Measurements from ENCODE around the gene MKRN2OS. TPM values are rescaled to one million over a fixed set of nuclear protein-coding genes. Genes with fewer than 3 reads are reported as not detected.

MKRN2OS gene
- total RNA-seq, 4 donors from 2014 or later = 1.3 TPM; not detected in 3

DNA sequence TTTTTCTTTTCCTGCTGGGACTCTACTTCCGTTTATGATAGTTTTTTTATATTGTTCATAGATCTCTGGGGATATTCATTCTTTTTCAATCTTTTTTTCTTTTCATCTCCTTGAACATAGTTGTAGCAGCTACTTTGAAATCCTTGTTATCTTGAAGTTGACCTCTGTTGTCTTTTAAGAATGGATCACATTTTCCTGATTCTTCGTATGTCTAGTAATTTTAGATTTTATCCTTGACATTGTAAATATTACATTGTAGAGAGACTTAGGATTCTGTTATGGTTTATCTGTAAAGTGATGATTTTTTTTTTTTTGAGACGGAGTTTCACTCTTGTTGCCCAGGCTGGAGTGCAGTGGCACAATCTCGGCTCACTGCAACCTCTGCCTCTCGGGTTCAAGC lies 32.1 kb upstream of the MKRN2OS start:
- 82 to 97% methylated on average over 4 to 5 of the region's 5 CpGs for WGBS, 2 donors (ENCODE audit: low coverage in 1 of 2)
- H3K27me3 ChIP-seq = no peaks in the 10 kb centered on the region
- H3K27ac ChIP-seq = no peak overlapping the region
- H3K4me3 ChIP-seq = no peak overlapping the region
- peaks cover 0 to 13% (median 0%) of the 10 kb centered on the region in 3 donors for H3K4me1 ChIP-seq
- TF ChIP-seq POLR2A (IDR thresholded peaks at IDR 0.05) (no peak), EP300 (IDR thresholded peaks at IDR 0.05) (no peak), POLR2AphosphoS5 (IDR thresholded peaks at IDR 0.05) (no peak)
- TF ChIP-seq, protein P1, sequence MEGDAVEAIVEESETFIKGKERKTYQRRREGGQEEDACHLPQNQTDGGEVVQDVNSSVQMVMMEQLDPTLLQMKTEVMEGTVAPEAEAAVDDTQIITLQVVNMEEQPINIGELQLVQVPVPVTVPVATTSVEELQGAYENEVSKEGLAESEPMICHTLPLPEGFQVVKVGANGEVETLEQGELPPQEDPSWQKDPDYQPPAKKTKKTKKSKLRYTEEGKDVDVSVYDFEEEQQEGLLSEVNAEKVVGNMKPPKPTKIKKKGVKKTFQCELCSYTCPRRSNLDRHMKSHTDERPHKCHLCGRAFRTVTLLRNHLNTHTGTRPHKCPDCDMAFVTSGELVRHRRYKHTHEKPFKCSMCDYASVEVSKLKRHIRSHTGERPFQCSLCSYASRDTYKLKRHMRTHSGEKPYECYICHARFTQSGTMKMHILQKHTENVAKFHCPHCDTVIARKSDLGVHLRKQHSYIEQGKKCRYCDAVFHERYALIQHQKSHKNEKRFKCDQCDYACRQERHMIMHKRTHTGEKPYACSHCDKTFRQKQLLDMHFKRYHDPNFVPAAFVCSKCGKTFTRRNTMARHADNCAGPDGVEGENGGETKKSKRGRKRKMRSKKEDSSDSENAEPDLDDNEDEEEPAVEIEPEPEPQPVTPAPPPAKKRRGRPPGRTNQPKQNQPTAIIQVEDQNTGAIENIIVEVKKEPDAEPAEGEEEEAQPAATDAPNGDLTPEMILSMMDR (IDR thresholded peaks at IDR 0.05) = no peak
- peaks cover 0 to 100% of the 10 kb centered on the region in 2 donors for H3K36me3 ChIP-seq
- no peaks in the 10 kb centered on the region for H3K9me3 ChIP-seq
- no peak for ATAC-seq

GRCh38 chr3:12574661-12575060 lies 29.4 kb upstream of the MKRN2OS start:
- 50% methylated on average over 3 to 4 of the region's 7 CpGs for WGBS, 2 donors (ENCODE audit: low coverage in 1 of 2)
- H3K4me3 ChIP-seq = no peak overlapping the region
- no peaks in the 10 kb centered on the region for H3K27me3 ChIP-seq
- H3K27ac ChIP-seq = no peak overlapping the region
- no peak for ATAC-seq
- TF ChIP-seq POLR2A (IDR thresholded peaks at IDR 0.05) = no peak
- peaks cover 0 to 9% (median 0%) of the 10 kb centered on the region in 3 donors for H3K4me1 ChIP-seq
- H3K36me3 ChIP-seq = peaks cover 0 to 100% of the 10 kb centered on the region in 2 donors
- no peaks in the 10 kb centered on the region for H3K9me3 ChIP-seq

DNA sequence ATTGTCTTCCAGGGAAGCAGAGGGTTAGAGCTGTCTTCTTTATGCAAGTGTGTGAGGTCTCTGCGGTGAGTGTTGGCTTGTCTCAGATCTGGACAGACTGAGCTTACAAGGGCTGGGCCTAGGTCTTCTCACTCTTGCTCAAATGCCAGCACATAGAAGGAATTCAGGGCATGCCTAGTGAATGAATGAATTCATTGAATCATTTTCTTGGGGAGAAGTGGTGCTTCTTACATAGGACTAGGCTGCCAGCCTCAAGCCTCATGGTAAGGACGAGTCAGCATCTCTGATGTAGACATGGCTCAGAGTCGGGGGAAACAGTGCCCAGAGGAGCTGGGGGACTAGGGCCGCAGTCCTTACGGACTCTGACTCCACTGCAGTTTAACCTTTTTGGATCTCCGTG lies 28.8 kb upstream of the MKRN2OS start:
- Histone ChIP-seq H3K27me3 (no peaks in the 10 kb centered on the region), H3K9me3 (no peaks in the 10 kb centered on the region), H3K4me3 (no peak overlapping the region), H3K27ac (no peak overlapping the region), H3K4me1 (peaks cover 0 to 5% (median 0%) of the 10 kb centered on the region in 3 donors), H3K36me3 (peaks cover 0 to 100% of the 10 kb centered on the region in 2 donors)
- no peak for ATAC-seq
- WGBS, 2 donors (ENCODE audit: low coverage in 1 of 2) = 78 to 80% methylated on average over 2 of the region's 6 CpGs
- TF ChIP-seq POLR2A (IDR thresholded peaks at IDR 0.05) (no peak), EP300 (IDR thresholded peaks at IDR 0.05) (no peak)

DNA sequence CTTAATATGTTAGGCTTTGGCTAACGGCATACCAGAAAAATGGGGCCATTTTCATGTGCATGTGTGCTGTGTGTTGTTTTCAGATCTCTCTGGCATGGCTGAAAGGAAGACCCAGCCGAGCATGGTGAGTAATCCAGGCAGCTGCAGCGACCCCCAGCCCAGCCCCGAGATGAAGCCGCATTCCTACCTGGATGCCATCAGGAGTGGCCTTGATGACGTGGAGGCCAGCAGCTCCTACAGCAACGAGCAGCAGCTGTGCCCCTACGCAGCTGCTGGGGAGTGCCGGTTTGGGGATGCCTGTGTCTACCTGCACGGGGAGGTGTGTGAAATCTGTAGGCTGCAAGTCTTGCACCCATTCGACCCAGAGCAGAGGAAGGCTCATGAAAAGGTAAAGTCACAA lies 26.7 kb upstream of the MKRN2OS start:
- no peak for TF ChIP-seq EP300 (IDR thresholded peaks at IDR 0.05)
- TF ChIP-seq, protein P1 (IDR thresholded peaks at IDR 0.05) = no peak
- no peak for TF ChIP-seq POLR2A (IDR thresholded peaks at IDR 0.05)
- no peak for TF ChIP-seq POLR2AphosphoS5 (IDR thresholded peaks at IDR 0.05)
- 100% methylated on average over 1 of the region's 11 CpGs; no CpG with 5 or more reads in 1 of the 2 donors for WGBS, 2 donors (ENCODE audit: low coverage in 1 of 2)
- Histone ChIP-seq H3K4me1 (peaks cover 0 to 5% (median 0%) of the 10 kb centered on the region in 3 donors), H3K9me3 (peaks cover 0 to under 1% (median 0%) of the 10 kb centered on the region in 3 donors), H3K36me3 (peaks cover 0 to 81% of the 10 kb centered on the region in 2 donors), H3K27me3 (no peaks in the 10 kb centered on the region), H3K4me3 (no peak overlapping the region), H3K27ac (no peak overlapping the region)
- no peak for ATAC-seq

DNA sequence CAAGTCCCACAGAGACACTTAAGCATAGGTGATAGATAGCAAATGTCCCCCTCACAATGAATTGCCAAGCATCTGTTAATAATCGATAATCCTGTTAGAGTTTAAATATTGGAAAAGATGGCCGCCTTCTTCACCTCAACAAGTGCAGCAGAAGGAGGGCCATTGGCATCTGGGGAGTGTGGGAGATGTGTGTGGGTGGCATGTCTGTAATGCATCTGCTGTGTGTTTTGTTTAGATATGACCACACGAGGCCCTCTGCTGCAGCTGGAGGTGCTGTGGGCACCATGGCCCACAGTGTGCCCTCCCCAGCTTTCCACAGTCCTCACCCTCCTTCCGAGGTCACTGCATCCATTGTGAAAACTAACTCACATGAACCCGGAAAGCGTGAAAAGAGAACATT lies 24.5 kb upstream of the MKRN2OS start:
- TF ChIP-seq EP300 (IDR thresholded peaks at IDR 0.05) (no peak), POLR2AphosphoS5 (IDR thresholded peaks at IDR 0.05) (no peak), POLR2A (IDR thresholded peaks at IDR 0.05) (no peak)
- TF ChIP-seq, protein P1 (IDR thresholded peaks at IDR 0.05) = no peak
- Histone ChIP-seq H3K36me3 (peaks cover 0 to 59% of the 10 kb centered on the region in 2 donors), H3K27me3 (no peaks in the 10 kb centered on the region), H3K9me3 (peaks cover 0 to 13% (median 0%) of the 10 kb centered on the region in 3 donors), H3K27ac (no peak overlapping the region), H3K4me3 (no peak overlapping the region), H3K4me1 (peaks cover 0 to 5% (median 0%) of the 10 kb centered on the region in 3 donors)
- WGBS, 2 donors (ENCODE audit: low coverage in 1 of 2) = 61 to 92% methylated on average over 3 to 4 of the region's 6 CpGs
- ATAC-seq = no peak

DNA sequence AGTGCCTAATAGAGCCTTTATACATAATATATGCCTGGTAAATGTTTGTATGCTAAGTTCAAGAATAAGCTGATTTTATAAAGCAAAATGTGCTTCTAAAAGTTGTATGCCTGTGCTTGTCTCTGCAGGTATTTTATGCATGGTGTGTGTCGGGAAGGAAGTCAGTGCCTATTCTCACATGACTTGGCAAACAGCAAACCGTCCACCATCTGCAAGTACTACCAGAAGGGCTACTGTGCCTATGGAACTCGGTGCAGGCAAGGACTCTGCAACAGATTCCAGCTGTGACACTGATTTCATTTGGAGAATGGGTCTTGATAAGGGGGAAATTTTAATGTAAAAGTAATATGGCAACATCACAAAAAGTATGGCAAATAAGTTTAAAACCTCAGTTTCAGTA lies 23.4 kb upstream of the MKRN2OS start:
- H3K27me3 ChIP-seq = no peaks in the 10 kb centered on the region
- peaks cover 0 to 48% of the 10 kb centered on the region in 2 donors for H3K36me3 ChIP-seq
- TF ChIP-seq POLR2AphosphoS5 (IDR thresholded peaks at IDR 0.05) (no peak), EP300 (IDR thresholded peaks at IDR 0.05) (no peak), POLR2A (IDR thresholded peaks at IDR 0.05) (no peak)
- TF ChIP-seq, protein P1 (IDR thresholded peaks at IDR 0.05) = no peak
- 60 to 85% methylated on average over 3 of the region's 3 CpGs for WGBS, 2 donors (ENCODE audit: low coverage in 1 of 2)
- ATAC-seq = no peak
- no peak overlapping the region for H3K27ac ChIP-seq
- H3K4me1 ChIP-seq = no peaks in the 10 kb centered on the region
- H3K9me3 ChIP-seq = peaks cover 0 to 13% (median 0%) of the 10 kb centered on the region in 3 donors
- no peak overlapping the region for H3K4me3 ChIP-seq
